Right renal cortex interstitium (tissue), 3 donors: Measurements from ENCODE around the gene IL17F. TPM values are rescaled to one million over a fixed set of nuclear protein-coding genes. Genes with fewer than 3 reads are reported as not detected.

Source experiments
- DNase-seq, 3 donors: peaks; one replicate each; pipeline ENCODE4 v3.0.0-alpha.2; 2013; ENCODE audit warnings: low read depth in 3 of 3, low spot score in 2 of 3
- polyA plus RNA-seq, 3 donors: library from polyadenylated mRNA; unstranded; fragments of 120-200 nt; gene quantifications; one replicate each; pipeline ENCODE4 v1.2.1, GENCODE V29; 2013; ENCODE audit not compliant: insufficient read length in 3 of 3

The IL17F gene
- polyA plus RNA-seq, 3 donors, result 0.28 to 0.33 (median 0.32) TPM

GRCh38 chr6:52195886-52196285, 48.4 kb downstream of the IL17F start:
- no peak for DNase-seq

GRCh38 chr6:52191824-52192223, 52.5 kb downstream of the IL17F start:
- DNase-seq, result no peak

GRCh38 chr6:52190409-52190808, 53.9 kb downstream of the IL17F start:
- no peak for DNase-seq

GRCh38 chr6:52189974-52190373, 54.3 kb downstream of the IL17F start:
- no peak for DNase-seq

- no peak for DNase-seq
Observed at GRCh38 chr6:52187098-52187497, 57.2 kb downstream of the IL17F start.

Other genes starting within 250 kb of the IL17F start
- gene PKHD1, start 156.9 kb downstream of the IL17F start, polyA plus RNA-seq, result 10 to 100 TPM; 20.6 to 25.1 (median 20.8) TPM
- not detected for gene IL17A, start 58.1 kb downstream of the IL17F start, polyA plus RNA-seq
- gene MCM3, start 40.2 kb upstream of the IL17F start, polyA plus RNA-seq, result 100 to 1,000 TPM; 137 to 154 (median 146) TPM
- 10 to 100 TPM; 25.7 to 31.3 (median 29.3) TPM for gene PAQR8, start 117.7 kb upstream of the IL17F start, polyA plus RNA-seq
- 10 to 100 TPM; 56.8 to 62.5 (median 60.2) TPM for gene EFHC1, start 175.8 kb upstream of the IL17F start, polyA plus RNA-seq